GM18499 (cell line): Measurements from ENCODE around the gene MBLAC2.
A peak's percentile ranks its signal among the peaks of the same experiment; 100 is the strongest.

Experiments
- ATAC-seq: cut with Tn5 transposase; IDR thresholded peaks from one replicate; pipeline ENCODE4 v1.9.1; 2021; ENCODE audit warnings: moderate number of reproducible peaks; ENCODE audit not compliant: insufficient read depth, unreplicated experiment

The MBLAC2 gene

DNA sequence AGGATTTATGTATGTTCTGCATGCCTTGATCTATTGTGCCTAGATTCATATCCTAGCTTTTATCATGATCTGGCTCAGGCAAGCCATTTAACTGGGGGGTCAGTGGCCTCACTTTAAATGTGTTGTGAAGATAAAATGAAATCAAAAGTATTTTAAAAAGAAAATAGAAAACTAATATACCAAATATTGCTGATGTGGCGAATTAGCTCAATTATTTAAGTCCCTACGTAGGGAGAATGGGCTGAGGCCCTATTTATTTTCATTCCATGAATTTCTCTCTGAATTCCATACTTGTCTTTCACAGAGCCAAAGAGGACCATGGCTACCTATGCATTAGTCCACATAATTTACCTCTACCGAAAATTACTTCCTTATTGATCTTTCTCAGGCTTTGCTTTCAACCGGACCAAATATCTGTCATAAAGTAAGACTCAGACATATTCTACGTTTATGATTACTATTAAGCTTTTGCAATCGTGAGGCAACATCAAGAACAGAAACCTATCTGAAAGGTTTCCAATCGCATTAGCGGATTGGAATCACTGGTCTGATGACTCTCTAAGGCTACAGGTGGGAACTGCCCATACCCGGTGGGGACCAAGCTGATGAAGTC is 1.7 kb downstream of the MBLAC2 start:
- ATAC-seq = no peak

- no peak for ATAC-seq
These were observed 13.3 kb downstream of the MBLAC2 start for GRCh38 chr5:90461288-90461687.

GRCh38 chr5:90446961-90447360 is 27.6 kb downstream of the MBLAC2 start:
- ATAC-seq = no peak

DNA sequence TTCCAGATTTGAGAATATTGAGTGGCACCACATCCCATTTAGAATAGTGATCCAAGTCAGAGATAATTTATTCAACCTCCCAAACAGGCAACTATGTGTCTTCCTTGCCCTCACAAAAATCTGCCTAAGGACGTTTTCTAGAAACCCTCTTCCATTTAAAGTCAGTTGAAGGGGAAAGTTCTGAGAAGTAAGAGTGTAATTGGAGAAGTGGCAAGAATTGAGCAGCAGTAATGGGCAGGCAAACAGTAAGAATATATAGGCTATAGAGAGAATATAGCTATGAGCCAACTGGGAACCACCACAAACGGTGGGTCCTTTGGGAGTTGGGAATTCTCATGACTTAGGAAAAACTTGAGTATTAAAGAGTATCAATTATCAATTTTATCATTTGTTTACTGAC is 33.9 kb downstream of the MBLAC2 start:
- no peak for ATAC-seq

GRCh38 chr5:90438100-90438499 is 36.5 kb downstream of the MBLAC2 start:
- no peak for ATAC-seq

GRCh38 chr5:90437663-90438062 is 36.9 kb downstream of the MBLAC2 start:
- ATAC-seq = no peak

- ATAC-seq = no peak
These were observed 40.4 kb downstream of the MBLAC2 start for GRCh38 chr5:90434116-90434714.

DNA sequence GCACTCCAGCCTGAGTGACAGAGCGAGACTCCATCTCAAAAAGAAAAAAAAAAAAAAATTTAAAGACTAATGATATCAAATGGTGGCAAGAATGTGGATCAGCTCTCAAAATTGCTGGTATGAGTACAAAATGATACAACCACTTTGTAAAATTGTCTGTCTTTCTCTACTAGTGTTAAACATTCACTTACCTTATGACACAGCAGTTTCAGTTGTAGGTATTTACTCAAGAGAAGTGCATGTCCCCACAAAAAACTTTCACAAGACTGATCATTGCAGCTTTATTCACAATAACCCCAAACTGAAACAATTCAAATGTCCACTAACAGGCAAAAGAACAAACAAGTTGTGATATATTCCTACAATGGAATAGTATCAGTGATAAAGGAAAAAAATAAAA is 50.3 kb downstream of the MBLAC2 start:
- peak; percentile 61 for ATAC-seq

DNA sequence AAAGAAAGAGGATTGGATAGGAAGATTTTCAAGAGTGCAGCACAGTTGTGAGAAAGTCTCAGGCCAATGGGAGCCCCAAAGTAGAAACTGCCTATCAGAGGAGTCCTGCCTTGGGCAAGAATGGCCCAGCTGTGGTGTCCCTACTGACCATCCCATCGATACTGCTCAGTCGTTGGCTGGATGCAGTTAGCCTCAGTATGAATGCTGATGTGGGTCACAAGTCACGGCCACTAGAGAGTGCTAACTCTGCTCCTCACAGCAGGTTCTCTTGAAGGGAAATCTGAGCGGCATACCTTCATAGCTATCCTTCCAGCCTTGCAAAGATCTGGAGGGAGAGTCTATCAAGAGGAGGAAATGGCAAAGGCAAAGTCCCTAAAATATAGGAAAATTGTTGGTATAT is 53.4 kb downstream of the MBLAC2 start:
- no peak for ATAC-seq

- no peak for ATAC-seq
These were observed 56.4 kb downstream of the MBLAC2 start for GRCh38 chr5:90418214-90418613.

DNA sequence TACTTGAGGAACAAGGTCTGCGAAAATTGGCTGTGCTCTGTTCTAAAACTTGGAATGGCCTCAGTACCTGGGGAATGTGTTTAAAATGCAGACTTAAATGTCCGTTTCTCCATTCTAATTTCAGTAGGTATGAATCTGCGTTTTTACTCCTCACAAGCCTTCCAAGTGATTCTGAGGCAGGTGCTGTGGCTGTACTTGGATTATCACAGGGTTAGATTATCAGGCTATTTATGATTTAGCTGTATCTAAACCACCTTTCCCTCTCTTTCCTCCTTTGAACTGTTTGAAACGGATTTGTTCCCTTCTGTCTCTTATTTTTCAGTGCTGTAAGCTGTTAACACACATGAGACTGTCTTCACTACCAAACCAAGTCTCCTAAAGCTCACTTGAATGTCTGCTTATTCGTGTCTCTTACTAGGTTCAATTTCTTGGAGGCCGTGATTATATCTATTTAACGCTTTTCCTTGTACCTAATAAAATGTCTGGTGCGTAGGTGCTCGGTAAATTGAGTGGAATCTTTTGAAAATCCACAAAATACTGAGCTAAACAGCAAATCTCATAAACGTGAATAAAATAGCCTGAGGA is 64.3 kb downstream of the MBLAC2 start:
- ATAC-seq = no peak

DNA sequence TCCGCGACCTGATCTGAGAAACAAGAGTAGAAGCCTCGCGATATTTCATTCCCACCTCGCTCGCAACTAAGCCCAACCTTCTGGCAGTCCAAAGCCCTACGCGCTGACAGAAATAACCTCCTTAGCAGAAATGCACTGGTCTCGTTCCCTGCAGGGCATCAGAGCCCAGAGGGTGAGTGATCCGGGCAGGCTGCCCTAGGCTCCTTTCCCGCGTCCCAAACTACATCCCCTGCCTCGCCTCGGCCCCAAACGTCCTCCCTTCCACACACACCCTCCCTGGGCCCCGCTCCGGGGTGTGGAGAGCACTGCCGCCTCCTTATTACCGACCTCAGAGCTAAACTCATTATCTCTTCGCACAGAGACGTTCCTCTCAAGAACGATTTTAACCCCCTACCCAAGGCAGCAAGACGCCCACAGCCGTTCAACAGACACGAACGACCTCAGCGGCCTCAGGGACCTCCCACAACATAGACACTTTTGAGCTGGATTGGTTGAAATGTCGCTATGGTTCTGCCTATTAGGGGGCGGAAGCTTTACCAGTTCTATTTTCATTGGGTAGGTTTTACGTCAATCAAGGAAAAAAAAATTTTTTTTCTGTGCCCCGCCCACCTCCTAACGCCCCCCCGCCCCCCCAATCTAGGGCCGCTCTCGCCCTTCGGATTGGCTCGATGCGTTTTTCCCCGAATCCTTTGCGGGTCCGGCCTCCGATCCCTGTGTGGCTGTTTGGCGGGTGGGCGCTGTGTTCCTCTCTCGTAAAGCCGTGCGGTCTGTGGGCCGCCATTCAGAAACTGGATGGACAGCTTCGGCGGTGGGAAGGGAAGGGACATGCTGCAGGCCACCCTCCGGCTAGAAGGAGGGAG is 65.0 kb downstream of the MBLAC2 start, which contains the start of gene CETN3:
Gene CETN3 (minus strand): TSS at position 439 of the 860 bp plus-strand sequence. CDS start 95 bp downstream, at position 344.
- peak; percentile 86 for ATAC-seq

DNA sequence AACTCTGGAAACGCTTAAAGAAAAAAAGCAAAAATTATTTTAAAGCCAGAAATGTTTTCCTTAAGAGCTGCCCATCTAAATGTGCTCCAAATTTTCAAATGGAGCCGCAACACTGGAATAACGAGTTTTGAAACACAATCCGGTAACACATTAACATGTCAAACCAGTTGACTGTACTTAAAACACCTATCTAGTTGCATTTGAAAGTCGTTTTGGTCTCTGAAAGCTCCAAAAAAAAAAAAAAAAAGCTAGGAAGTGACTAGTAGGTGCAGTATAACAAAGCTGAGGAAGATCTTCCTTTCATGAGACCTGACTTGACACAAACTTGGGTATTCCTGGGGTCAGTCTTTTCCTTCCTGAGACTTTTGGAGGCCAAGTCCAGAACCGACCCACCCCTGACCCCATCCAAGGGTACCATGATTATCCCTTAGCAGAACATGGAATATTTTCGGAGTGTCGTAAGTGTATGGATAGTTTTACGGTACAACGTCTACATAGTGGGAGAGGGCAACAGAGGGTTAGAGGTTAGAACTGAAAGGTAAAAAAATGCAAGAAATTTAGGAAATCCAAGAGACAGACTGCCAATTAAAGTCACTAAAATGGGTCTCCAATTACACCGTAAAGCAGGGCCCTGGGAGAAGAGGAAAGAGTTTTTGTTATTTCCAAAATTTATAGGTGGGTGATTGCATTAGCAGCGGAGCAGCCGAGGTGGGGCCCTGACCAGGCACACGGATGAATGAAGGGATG is 65.8 kb downstream of the MBLAC2 start:
- ATAC-seq = peak; percentile 2
